ENCODE results near the gene SMPX.
A peak's percentile ranks its signal among the peaks of the same experiment; 100 is the strongest.
"Not testable (repeated sequence)": the region's sequence is repeated elsewhere in the genome, so short reads cannot be mapped to it uniquely, and the experiment has no call there.

The SMPX gene

DNA sequence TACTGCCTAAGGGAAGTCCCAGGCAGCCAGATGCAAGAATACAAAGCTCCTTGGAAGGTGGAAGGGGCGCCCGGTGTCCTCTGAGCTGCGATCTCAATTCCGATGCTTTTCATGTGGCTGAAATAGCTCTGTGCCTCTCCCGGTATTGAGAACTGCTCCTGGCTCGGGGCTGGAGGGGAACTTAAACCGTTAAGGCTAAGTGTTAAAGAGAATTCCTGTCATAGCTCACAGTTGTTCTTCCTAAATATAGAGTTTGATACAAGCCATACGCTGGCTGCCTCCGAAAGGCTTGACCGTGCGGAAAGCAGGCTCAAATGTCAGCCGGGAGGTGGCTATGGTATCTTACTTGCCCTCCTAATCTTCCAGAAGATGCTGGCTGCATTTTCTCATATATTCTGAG lies at the start of gene SMPX:
TSS of gene SMPX (minus strand) at position 157 of the 400 bp plus-strand sequence. CDS start 3,826 bp downstream, outside the sequence.
- FAIRE-seq = no peak

DNA sequence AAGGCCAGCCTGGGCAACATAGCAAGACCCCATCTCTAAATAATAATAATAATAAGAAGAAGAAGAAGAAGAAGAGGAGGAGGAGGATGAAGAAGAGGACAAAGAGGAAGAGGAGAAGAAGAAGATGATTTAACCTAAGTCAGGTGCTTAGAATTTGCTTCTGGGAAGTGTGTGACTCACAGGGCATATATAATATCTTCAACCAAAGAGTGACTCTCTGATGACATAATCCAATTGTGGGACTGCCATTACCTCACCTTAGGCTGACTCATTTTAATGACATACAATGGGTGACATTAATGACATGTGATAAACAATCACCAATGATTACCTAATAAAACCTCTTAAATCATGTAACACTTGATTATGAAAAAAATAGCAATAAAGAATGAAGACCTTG lies 48.8 kb upstream of the SMPX start:
- FAIRE-seq = no peak

DNA sequence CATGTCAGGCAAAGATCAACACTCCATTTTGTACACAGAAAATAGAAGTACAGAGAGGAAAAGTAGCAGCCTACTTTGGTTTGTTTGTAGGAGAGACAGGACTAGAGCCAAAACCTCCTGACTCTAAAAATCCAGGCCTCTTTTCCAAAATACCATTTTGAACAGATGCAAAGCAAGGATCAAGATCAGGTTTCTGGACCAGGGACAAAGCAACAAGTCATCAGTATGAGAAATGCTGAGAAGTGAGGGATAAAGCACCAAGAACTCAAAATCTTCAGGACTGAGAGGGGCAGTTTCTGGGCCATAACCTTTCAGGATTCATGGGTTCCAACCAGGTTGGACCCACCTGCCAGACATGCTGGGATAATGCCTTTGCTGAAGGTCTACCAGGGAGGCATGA lies 44.9 kb upstream of the SMPX start:
- no peak for FAIRE-seq

GRCh38 chrX:21802054-21802670 lies 44.2 kb upstream of the SMPX start:
- FAIRE-seq = no peak

GRCh38 chrX:21800344-21800770 lies 42.4 kb upstream of the SMPX start:
- FAIRE-seq = peak; percentile 17

DNA sequence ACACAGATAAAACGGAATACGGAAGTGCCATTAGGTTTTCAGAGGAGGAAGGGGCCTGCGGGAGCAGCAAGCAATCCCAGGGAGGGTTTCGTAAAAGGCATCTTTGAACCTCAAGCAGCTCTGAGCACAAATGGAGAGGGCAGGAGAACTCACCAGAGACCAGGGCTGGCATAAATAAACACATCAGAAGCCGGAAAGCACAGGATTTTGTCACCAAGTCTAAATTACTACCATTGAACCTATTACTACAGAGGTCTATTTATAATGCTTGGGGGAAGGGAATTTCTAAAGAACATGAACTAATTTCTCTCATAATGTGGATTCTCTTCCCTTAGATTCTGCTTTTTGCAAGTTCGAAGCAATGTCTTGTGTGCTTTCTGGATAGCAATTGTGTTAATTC lies 41.9 kb upstream of the SMPX start:
- FAIRE-seq = peak; percentile 41

DNA sequence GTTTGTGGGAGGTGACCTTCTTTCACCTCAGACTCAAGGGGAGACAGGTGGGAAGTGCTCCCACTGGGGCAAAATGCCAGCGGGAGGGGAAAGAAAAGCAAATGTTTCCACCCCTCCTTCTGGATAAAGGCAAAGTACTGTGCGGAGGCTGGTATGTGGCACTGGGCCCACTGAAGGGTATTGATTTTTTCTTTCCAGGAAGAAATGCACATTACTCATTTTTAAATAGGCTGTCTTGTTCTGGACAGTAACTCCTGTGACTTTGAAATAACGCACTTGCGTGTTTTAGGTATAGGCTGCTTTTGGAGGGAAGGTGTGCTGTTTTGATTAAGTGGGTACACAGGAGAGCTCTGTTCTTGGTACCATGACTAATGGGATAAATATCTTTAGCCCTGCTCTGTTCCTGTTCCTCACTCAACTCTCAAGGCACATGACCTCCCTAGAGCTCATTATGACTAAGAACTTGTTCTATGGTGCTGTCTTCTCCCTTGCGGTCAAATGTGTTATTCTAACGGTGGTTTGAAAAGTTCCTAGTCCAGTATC lies 40.8 kb upstream of the SMPX start:
- peak; percentile 88 for FAIRE-seq

- FAIRE-seq = no peak
These were observed 24.1 kb upstream of the SMPX start for GRCh38 chrX:21781976-21782375.

- no peak for FAIRE-seq
These were observed 23.6 kb upstream of the SMPX start for GRCh38 chrX:21781525-21781924.

DNA sequence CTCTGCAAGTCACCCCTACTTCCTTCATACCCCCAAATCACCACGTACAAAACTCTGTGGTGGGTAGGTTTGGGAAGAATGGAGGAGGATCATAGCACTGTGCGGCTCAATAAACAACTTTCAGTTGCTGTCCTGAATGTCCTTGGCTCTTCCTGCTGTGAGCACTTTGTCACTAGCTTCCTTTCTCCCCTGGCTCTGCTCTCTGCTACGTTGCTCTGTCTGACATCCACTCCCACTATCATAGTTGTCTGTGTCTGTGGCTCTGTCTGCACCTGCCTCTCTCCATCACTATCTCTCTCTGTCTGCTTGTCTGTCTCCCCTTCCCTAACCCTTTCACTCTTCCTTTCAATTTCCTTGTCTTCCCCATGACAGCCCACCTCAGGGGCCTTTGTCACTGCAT lies 21.2 kb upstream of the SMPX start:
- no peak for FAIRE-seq

GRCh38 chrX:21778236-21778635 lies 20.3 kb upstream of the SMPX start:
- FAIRE-seq = no peak

- FAIRE-seq = not testable (repeated sequence)
These were observed 17.2 kb upstream of the SMPX start for GRCh38 chrX:21775128-21775527.

DNA sequence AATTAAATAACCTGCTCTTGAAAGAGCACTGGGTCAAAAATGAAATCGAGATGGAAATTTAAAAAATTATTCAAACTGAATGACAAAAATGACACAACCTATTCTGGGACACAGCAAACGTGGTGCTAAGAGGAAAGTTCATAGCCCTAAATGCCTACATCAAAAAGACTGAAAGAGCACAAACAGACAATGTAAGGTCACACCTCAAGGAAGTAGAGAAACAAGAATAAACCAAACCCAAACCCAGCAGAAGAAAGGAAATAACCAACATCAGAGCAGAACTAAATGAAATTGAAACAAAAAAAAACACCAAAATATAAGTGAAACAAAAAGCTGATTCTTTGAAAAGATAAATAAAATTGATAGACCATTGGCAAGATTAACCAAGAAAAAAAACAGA lies 15.1 kb upstream of the SMPX start:
- peak; percentile 13 for FAIRE-seq

- no peak for FAIRE-seq
These were observed 12.9 kb upstream of the SMPX start for GRCh38 chrX:21770631-21771321.

- FAIRE-seq = no peak
These were observed 8.2 kb upstream of the SMPX start for GRCh38 chrX:21766101-21766500.

DNA sequence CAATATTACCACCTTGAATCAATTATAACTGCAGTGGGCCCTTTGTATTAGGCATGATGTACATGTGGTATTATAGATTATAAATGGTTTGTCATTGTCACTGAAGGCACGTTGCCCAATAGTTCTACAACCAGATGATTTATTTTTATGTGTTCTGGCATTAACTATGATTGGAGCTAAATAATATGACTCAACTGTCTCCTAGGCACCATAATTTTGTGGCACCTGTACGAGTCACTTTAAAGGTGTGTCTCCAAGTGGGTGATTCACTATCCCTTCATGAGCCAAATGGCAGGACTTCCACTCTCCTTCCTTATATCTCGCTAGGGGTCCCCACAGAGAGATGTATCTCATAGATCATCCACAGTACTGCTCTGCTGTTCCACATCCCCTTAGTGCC lies 6.1 kb upstream of the SMPX start:
- no peak for FAIRE-seq

DNA sequence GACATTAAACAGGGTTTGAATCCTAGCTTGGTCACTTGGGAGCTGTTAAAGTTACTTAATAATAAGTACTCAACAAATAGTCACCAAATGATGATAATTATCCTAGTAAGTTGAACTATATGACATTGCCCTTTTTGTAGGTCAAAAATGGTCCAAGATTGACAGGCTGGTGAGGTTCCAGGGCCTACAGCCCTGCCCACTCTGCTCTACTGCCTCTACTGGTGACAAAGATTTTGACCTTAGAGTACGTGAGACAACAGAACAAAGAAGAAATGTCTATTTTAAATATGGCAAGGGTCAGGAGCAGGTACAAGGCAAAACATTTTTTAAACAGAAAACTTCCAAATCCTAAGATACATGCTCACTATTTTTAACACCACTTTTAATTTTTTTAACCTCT lies 572 bp upstream of the SMPX start:
- FAIRE-seq = no peak

DNA sequence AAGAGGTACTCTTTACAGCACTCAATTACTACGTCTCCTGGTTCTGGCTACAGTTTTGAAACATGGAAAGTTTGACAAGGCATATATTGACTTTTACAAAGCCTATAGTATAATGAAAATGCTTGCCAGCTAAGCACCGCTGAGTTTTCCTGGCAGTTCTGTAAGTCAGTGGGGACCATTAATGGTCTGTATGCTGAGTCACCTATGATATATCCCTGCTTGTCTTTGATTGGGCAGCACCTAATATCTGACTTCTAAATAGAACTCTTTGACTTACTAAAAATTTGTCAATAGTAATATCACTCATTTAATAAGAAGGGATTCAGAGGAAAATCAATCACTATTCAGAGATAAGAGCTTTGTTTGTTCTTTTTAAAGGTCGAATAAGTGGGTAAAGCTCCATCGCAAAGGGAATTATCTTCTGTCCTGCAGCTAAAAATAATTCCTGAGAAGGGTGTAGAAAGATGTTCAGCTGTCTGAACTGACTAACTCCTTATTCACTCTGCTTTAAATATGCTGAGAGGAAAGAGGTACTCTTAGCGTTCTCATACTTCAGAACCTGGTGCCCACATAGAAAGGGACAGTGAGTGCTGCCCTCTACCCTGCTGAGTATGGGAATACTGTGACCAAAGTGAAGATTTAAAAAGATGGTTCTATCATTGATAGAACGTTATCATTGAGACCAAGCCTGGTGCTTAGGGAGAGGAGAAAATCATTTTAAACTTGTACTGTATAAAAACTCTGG lies 959 bp downstream of the SMPX start:
- FAIRE-seq = no peak

DNA sequence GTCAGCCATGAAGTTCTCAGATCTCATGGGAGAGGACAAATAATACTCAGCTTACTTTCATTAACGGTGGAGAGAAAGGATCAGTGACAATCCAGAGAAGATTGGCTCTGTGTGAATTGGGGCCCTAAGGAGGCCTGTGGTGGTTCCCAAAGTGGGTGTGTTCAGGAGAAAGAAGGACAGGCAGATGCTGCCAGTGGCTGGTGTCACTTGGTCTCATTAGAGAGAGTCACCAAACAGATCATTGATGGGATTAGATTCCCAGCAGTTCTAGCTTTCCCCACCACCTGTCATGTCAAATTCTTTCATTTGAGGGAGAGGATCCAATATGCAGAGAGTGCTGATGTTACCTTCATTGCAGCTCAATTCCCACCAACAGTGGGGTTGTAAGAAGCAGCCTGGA lies 8.0 kb downstream of the SMPX start:
- no peak for FAIRE-seq

GRCh38 chrX:21748235-21748634 lies 9.7 kb downstream of the SMPX start:
- FAIRE-seq = no peak

DNA sequence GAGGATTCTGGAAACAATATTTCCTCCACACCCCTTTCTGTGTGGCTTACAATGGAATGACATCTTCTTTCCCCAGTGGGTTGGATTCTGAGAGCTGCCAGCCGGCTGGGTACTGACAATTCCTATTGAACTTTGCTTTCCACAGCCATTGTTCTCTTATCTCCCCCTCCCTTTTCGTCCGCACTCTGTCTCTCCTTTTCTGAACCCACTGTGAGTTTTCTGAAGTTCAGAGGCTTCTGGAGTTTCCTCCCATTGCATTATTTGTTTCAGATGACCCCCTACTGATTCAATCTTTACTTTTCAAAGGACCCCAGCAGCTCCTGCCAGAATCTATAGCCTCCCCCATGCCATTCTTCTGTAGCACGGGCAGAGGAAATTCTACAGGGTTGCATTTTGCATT lies 10.4 kb downstream of the SMPX start:
- no peak for FAIRE-seq

GRCh38 chrX:21745756-21746155 lies 12.2 kb downstream of the SMPX start:
- FAIRE-seq = peak; percentile 41

DNA sequence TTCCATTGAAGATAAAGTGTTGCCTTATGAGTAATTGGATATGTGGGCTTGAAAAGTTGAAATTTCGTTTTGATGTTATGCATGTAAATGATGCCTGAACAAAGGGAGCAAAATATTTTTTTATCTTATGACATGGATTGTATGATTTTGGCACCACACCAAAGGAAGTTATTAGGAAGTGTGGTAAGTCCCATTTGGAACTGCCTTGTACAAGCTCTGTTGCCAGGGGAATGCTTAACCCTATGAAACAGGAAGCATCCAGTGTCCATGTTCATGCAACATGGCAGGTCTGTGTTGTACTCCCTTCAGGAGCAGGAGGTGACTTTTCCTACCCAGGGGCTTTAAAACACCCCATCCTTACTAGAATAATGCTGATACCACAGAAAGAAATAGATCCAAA lies 13.2 kb downstream of the SMPX start:
- FAIRE-seq = no peak

DNA sequence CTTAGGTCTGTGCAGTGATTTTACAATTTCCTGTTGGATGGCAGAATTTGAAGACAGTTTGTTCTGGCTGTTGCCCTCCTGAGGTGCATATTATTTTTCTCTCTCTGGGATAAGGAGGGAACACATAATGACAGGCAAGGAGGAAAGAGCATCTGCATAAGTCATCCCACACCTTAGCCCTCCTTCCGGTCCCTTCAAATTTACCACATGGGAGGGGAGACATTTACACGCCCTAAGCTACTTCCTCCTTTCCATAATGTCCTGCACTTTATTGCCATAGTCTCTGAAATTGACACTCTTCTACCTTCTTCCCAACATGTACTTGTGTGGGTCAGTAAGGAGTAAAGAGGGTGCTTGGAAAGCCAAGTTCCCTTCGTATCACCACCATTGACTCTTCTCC lies 13.9 kb downstream of the SMPX start:
- no peak for FAIRE-seq
